ENCODE results near the gene PRDM4. TPM values are rescaled to one million over a fixed set of nuclear protein-coding genes. Genes with fewer than 3 reads are reported as not detected.
A peak's percentile ranks its signal among the peaks of the same experiment; 100 is the strongest.

PRDM4 gene
- total and polyA plus RNA-seq, 2 of the 13 experiments (the other 11 are each of a cell fraction or from before 2014, with no cell fraction given), result 9.9 to 15.3 TPM

- peak; percentile 70; the same call in 1 of the 2 replicates for TF ChIP-seq GMEB2 (CRISPR knock-in tag; IDR thresholded peaks at IDR 0.05; ENCODE audit: low read depth)
- TF ChIP-seq MTERF4 (CRISPR knock-in tag; IDR thresholded peaks at IDR 0.05), result peak; percentile 67; the same call in 1 of the 2 replicates
- TF ChIP-seq SMC3 (IDR thresholded peaks at IDR 0.05; ENCODE audit: low read length), result no peak
- TF ChIP-seq ZNF513 (CRISPR knock-in tag; conservative IDR thresholded peaks at IDR 0.05), result no peak
- TF ChIP-seq SIN3A (IDR thresholded peaks at IDR 0.05; ENCODE audit: borderline replicate concordance, low read depth, low read length), result no peak
- TF ChIP-seq ELF3 (CRISPR knock-in tag; IDR thresholded peaks at IDR 0.05), result peak; percentile 77
- TF ChIP-seq KLF9 (CRISPR knock-in tag; IDR thresholded peaks at IDR 0.05; ENCODE audit: low read depth), result no peak
- TF ChIP-seq ZNF256 (CRISPR knock-in tag; conservative IDR thresholded peaks at IDR 0.05), result no peak
- TF ChIP-seq TGIF2 (CRISPR knock-in tag; IDR thresholded peaks at IDR 0.05), result no peak
- peak; percentile 33 for TF ChIP-seq RFX5 (IDR thresholded peaks at IDR 0.05; ENCODE audit: low read depth, low read length)
- TF ChIP-seq CERS6 (CRISPR knock-in tag; IDR thresholded peaks at IDR 0.05), result no peak
- TF ChIP-seq MAFF (IDR thresholded peaks at IDR 0.05; ENCODE audit: low read depth, low read length), result peak; percentile 6; the same call in 1 of the 2 replicates
- TF ChIP-seq ZNF629 (CRISPR knock-in tag; conservative IDR thresholded peaks at IDR 0.05), result 0 out of 2 replicates have a peak, but pooled peaks have one; percentile 39
- TF ChIP-seq ZHX2 (IDR thresholded peaks at IDR 0.05; ENCODE audit: low read depth), result no peak
- TF ChIP-seq ZHX2 (CRISPR knock-in tag; IDR thresholded peaks at IDR 0.05; ENCODE audit: borderline replicate concordance), result peak; percentile 26; the same call in 1 of the 2 replicates
- no peak for TF ChIP-seq PTBP1 (IDR thresholded peaks at IDR 0.05; ENCODE audit: low read depth, low read length, poor library complexity, severe bottlenecking)
- TF ChIP-seq STAG1 (CRISPR knock-in tag; IDR thresholded peaks at IDR 0.05), result peak; percentile 84
- TF ChIP-seq CBX5 (CRISPR knock-in tag; IDR thresholded peaks at IDR 0.05; ENCODE audit: borderline replicate concordance), result no peak
- TF ChIP-seq POGZ (CRISPR knock-in tag; IDR thresholded peaks at IDR 0.05), result peak; percentile 42; the same call in 1 of the 2 replicates
- TF ChIP-seq ZFAT (CRISPR knock-in tag; conservative IDR thresholded peaks at IDR 0.05), result no peak
These were observed at the start of gene PRDM4 (continued) for GRCh38 chr12:107760809-107761501.
